ENCODE results near the gene KRT80.

Gene KRT80

GRCh38 chr12:52210186-52210924, 18.5 kb upstream of the KRT80 start:
- no peaks in the 10 kb centered on the region for H3K27me3 ChIP-seq (ENCODE audit: control insufficient read depth, insufficient read depth, low read length)
- no peaks in the 10 kb centered on the region for H3K9me3 ChIP-seq (ENCODE audit: control insufficient read depth, insufficient read depth, low read length)
- no CpG with 5 or more reads among the region's 7 CpGs for WGBS (ENCODE audit: insufficient coverage, insufficient read length)
- no peak overlapping the region for H3K27ac ChIP-seq (ENCODE audit: low read length)
- DNase-seq (ENCODE audit: low read depth, low spot score): no peak
- no peaks in the 10 kb centered on the region for H3K4me1 ChIP-seq (ENCODE audit: control insufficient read depth, insufficient read depth, low read length)
- no peaks in the 10 kb centered on the region for H3K36me3 ChIP-seq (ENCODE audit: control insufficient read depth, insufficient read depth, low read length)
- H3K4me3 ChIP-seq (ENCODE audit: low read length): no peak overlapping the region

- H3K36me3 ChIP-seq (ENCODE audit: control insufficient read depth, insufficient read depth, low read length): no peaks in the 10 kb centered on the region
- WGBS (ENCODE audit: insufficient coverage, insufficient read length): no CpG with 5 or more reads among the region's 8 CpGs
- H3K4me1 ChIP-seq (ENCODE audit: control insufficient read depth, insufficient read depth, low read length): no peaks in the 10 kb centered on the region
- no peaks in the 10 kb centered on the region for H3K9me3 ChIP-seq (ENCODE audit: control insufficient read depth, insufficient read depth, low read length)
- no peak for DNase-seq (ENCODE audit: low read depth, low spot score)
- H3K27ac ChIP-seq (ENCODE audit: low read length): no peak overlapping the region
- no peak overlapping the region for H3K4me3 ChIP-seq (ENCODE audit: low read length)
- no peaks in the 10 kb centered on the region for H3K27me3 ChIP-seq (ENCODE audit: control insufficient read depth, insufficient read depth, low read length)
Observed at GRCh38 chr12:52209321-52209720, 17.5 kb upstream of the KRT80 start.

DNA sequence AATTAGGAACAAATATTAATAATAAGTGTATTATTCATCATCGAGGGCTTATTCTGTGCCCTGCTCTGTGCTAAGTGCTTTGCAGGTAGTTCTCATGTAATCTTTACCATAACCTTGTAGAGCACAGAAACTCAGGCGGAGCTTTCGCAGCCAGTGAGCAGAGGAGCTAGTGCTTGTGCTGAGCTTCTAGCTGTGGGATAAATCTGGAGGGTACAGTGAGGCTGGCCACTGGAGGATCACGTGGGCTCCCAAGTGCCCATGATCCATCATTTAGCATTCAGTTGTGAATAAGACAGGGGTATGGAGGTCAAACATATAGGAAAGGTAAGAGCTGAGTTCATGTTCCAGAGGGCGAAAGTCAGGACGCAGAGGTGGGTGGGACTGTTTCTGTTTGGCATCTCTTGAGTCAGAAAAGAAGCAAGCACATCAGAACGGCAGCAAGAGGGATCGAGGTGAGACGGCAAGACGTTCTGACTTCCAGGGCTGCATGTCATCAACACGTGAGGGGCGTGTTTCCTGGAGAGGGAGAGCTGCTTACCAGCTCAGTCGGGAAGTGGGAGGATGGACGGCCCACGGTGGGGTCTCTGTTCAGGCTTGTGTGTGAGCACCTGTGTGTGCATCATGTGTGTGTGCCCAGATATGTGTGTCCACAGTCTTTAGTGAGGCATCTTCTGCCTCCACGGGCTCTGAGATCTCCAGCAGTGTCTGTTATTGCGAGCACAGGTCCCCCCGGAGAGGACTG, 16.8 kb upstream of the KRT80 start:
- Histone ChIP-seq H3K4me1 (ENCODE audit: control insufficient read depth, insufficient read depth, low read length) (no peaks in the 10 kb centered on the region), H3K27ac (ENCODE audit: low read length) (no peak overlapping the region), H3K27me3 (ENCODE audit: control insufficient read depth, insufficient read depth, low read length) (no peaks in the 10 kb centered on the region), H3K4me3 (ENCODE audit: low read length) (no peak overlapping the region), H3K36me3 (ENCODE audit: control insufficient read depth, insufficient read depth, low read length) (no peaks in the 10 kb centered on the region), H3K9me3 (ENCODE audit: control insufficient read depth, insufficient read depth, low read length) (no peaks in the 10 kb centered on the region)
- no peak for DNase-seq (ENCODE audit: low read depth, low spot score)
- WGBS (ENCODE audit: insufficient coverage, insufficient read length): no CpG with 5 or more reads among the region's 18 CpGs

DNA sequence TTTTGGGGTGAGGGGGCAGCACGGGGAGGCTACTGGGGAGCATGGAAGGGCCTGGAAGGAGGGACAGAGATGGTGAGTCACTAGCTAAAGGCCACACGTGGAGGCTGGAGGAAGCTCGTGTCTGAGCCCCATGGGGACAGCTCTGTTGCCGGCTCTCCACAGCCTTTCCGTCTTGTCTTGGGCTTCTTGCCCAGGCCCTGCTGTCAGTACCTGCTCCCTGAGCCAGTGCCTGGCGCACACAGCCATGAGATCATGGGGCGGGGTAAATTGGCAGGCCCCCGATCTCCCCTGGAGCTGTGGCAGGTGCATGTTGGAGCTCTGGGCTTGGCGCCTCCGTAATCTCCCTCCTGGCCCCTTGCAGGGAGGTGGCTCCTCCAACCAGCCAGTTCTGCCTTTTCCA, 16.1 kb upstream of the KRT80 start:
- no peaks in the 10 kb centered on the region for H3K36me3 ChIP-seq (ENCODE audit: control insufficient read depth, insufficient read depth, low read length)
- no peaks in the 10 kb centered on the region for H3K9me3 ChIP-seq (ENCODE audit: control insufficient read depth, insufficient read depth, low read length)
- no peak overlapping the region for H3K4me3 ChIP-seq (ENCODE audit: low read length)
- no peak overlapping the region for H3K27ac ChIP-seq (ENCODE audit: low read length)
- no peaks in the 10 kb centered on the region for H3K27me3 ChIP-seq (ENCODE audit: control insufficient read depth, insufficient read depth, low read length)
- DNase-seq (ENCODE audit: low read depth, low spot score): no peak
- no peaks in the 10 kb centered on the region for H3K4me1 ChIP-seq (ENCODE audit: control insufficient read depth, insufficient read depth, low read length)
- no CpG with 5 or more reads among the region's 10 CpGs for WGBS (ENCODE audit: insufficient coverage, insufficient read length)

GRCh38 chr12:52207106-52207505, 15.3 kb upstream of the KRT80 start:
- Histone ChIP-seq H3K27ac (ENCODE audit: low read length) (no peak overlapping the region), H3K36me3 (ENCODE audit: control insufficient read depth, insufficient read depth, low read length) (no peaks in the 10 kb centered on the region), H3K4me3 (ENCODE audit: low read length) (no peak overlapping the region), H3K4me1 (ENCODE audit: control insufficient read depth, insufficient read depth, low read length) (0 out of 2 replicates have a peak, but pooled peaks cover 4% of the 10 kb centered on the region), H3K27me3 (ENCODE audit: control insufficient read depth, insufficient read depth, low read length) (no peaks in the 10 kb centered on the region), H3K9me3 (ENCODE audit: control insufficient read depth, insufficient read depth, low read length) (no peaks in the 10 kb centered on the region)
- no peak for DNase-seq (ENCODE audit: low read depth, low spot score)
- WGBS (ENCODE audit: insufficient coverage, insufficient read length): no CpG with 5 or more reads among the region's 2 CpGs

GRCh38 chr12:52206304-52207040, 14.7 kb upstream of the KRT80 start:
- Histone ChIP-seq H3K4me3 (ENCODE audit: low read length) (no peak overlapping the region), H3K4me1 (ENCODE audit: control insufficient read depth, insufficient read depth, low read length) (0 out of 2 replicates have a peak, but pooled peaks cover 4% of the 10 kb centered on the region), H3K36me3 (ENCODE audit: control insufficient read depth, insufficient read depth, low read length) (no peaks in the 10 kb centered on the region), H3K27me3 (ENCODE audit: control insufficient read depth, insufficient read depth, low read length) (no peaks in the 10 kb centered on the region), H3K9me3 (ENCODE audit: control insufficient read depth, insufficient read depth, low read length) (no peaks in the 10 kb centered on the region), H3K27ac (ENCODE audit: low read length) (no peak overlapping the region)
- no peak for DNase-seq (ENCODE audit: low read depth, low spot score)
- no CpG with 5 or more reads among the region's 9 CpGs for WGBS (ENCODE audit: insufficient coverage, insufficient read length)

GRCh38 chr12:52205612-52206303, 13.9 kb upstream of the KRT80 start:
- Histone ChIP-seq H3K4me1 (ENCODE audit: control insufficient read depth, insufficient read depth, low read length) (0 out of 2 replicates have a peak, but pooled peaks cover 4% of the 10 kb centered on the region), H3K27ac (ENCODE audit: low read length) (no peak overlapping the region), H3K9me3 (ENCODE audit: control insufficient read depth, insufficient read depth, low read length) (no peaks in the 10 kb centered on the region), H3K4me3 (ENCODE audit: low read length) (no peak overlapping the region), H3K36me3 (ENCODE audit: control insufficient read depth, insufficient read depth, low read length) (no peaks in the 10 kb centered on the region), H3K27me3 (ENCODE audit: control insufficient read depth, insufficient read depth, low read length) (no peaks in the 10 kb centered on the region)
- 100% methylated on average over 2 of the region's 4 CpGs for WGBS (ENCODE audit: insufficient coverage, insufficient read length)
- DNase-seq (ENCODE audit: low read depth, low spot score): no peak

- no CpG with 5 or more reads among the region's 7 CpGs for WGBS (ENCODE audit: insufficient coverage, insufficient read length)
- no peaks in the 10 kb centered on the region for H3K27me3 ChIP-seq (ENCODE audit: control insufficient read depth, insufficient read depth, low read length)
- H3K4me1 ChIP-seq (ENCODE audit: control insufficient read depth, insufficient read depth, low read length): 0 out of 2 replicates have a peak, but pooled peaks cover 4% of the 10 kb centered on the region
- H3K9me3 ChIP-seq (ENCODE audit: control insufficient read depth, insufficient read depth, low read length): no peaks in the 10 kb centered on the region
- H3K36me3 ChIP-seq (ENCODE audit: control insufficient read depth, insufficient read depth, low read length): no peaks in the 10 kb centered on the region
- DNase-seq (ENCODE audit: low read depth, low spot score): no peak
- no peak overlapping the region for H3K27ac ChIP-seq (ENCODE audit: low read length)
- no peak overlapping the region for H3K4me3 ChIP-seq (ENCODE audit: low read length)
Observed at GRCh38 chr12:52204931-52205505, 13.2 kb upstream of the KRT80 start.

DNA sequence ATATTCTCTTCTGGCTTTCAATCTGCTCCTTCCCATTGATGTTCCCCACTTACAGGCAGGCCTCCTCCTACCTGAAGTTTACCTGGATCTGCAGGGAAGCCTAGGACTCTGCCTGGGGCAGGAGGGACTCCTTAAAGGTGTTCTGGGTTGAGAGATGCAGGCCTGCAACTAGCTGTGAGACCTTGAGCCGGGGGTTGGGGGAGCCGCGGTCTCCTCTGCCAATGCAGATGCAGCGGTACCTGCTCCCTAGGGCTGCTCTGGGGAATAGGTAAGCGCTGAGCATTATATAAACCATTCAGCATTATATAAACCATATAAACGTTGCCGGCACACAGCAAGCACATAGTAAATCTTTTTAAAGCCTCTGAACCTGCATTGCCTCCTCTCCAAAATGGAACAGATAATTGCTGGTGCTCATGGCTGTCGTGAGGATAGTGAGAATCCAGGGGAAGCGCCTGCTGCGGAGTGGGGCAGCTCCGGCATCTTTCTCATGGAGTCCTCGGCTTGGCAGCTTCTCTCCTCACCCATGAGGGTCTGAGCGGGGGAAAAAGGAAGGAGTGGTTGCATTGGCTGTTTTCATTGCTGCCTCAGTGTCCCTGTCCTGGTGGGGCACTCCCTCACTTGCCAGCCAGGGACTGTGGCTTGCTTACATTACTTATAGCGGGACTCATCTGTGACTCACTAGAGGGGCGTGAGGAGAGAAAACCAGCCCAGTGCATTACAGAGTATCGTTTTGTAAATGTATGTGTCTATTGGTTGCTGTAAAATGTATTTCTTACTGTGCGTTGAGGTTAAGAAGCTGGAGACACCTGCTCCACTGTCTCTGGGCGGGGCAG, 12.5 kb upstream of the KRT80 start:
- no peak overlapping the region for H3K4me3 ChIP-seq (ENCODE audit: low read length)
- no peaks in the 10 kb centered on the region for H3K27me3 ChIP-seq (ENCODE audit: control insufficient read depth, insufficient read depth, low read length)
- DNase-seq (ENCODE audit: low read depth, low spot score): no peak
- no CpG with 5 or more reads among the region's 18 CpGs for WGBS (ENCODE audit: insufficient coverage, insufficient read length)
- 0 out of 2 replicates have a peak, but pooled peaks cover 4% of the 10 kb centered on the region for H3K4me1 ChIP-seq (ENCODE audit: control insufficient read depth, insufficient read depth, low read length)
- H3K9me3 ChIP-seq (ENCODE audit: control insufficient read depth, insufficient read depth, low read length): no peaks in the 10 kb centered on the region
- no peaks in the 10 kb centered on the region for H3K36me3 ChIP-seq (ENCODE audit: control insufficient read depth, insufficient read depth, low read length)
- no peak overlapping the region for H3K27ac ChIP-seq (ENCODE audit: low read length)

Data from iPS DF 6.9 (cell line).